ENCODE data around the gene AIF1L. TPM values are rescaled to one million over a fixed set of nuclear protein-coding genes. Genes with fewer than 3 reads are reported as not detected.

AIF1L gene
- total RNA-seq, 1 donor from 2014 or later: 23.7 TPM

- no peak for DNase-seq (ENCODE audit: low read depth)
- no peak overlapping the region for H3K4me3 ChIP-seq (ENCODE audit: insufficient read depth, low read depth, low read length)
- H2AFZ ChIP-seq (ENCODE audit: low read depth, low read length): no peak overlapping the region
- no peaks in the 10 kb centered on the region for H3K27me3 Mint-ChIP-seq (ENCODE audit: low read depth, unreplicated experiment)
- no peaks in the 10 kb centered on the region for H3K9me3 ChIP-seq (ENCODE audit: insufficient read depth, low read depth, low read length)
- peaks cover 6% of the 10 kb centered on the region for H4K20me1 ChIP-seq (ENCODE audit: insufficient read depth, low read length)
- H3K36me3 Mint-ChIP-seq (ENCODE audit: low read depth, unreplicated experiment): peaks cover 6% of the 10 kb centered on the region
- no peaks in the 10 kb centered on the region for H3K9me3 Mint-ChIP-seq (ENCODE audit: unreplicated experiment)
- no peak overlapping the region for H3K9ac ChIP-seq (ENCODE audit: low read length)
- H3K27ac ChIP-seq (ENCODE audit: low read depth, low read length): no peak overlapping the region
- no peak overlapping the region for H3K27ac Mint-ChIP-seq (ENCODE audit: unreplicated experiment)
- no peak for FAIRE-seq
- TF ChIP-seq EZH2 (IDR thresholded peaks at IDR 0.05; ENCODE audit: insufficient read depth, low read length) (no peak), CTCF (IDR thresholded peaks at IDR 0.05; ENCODE audit: insufficient read depth, low read depth, low read length) (no peak)
- H3K4me1 Mint-ChIP-seq (ENCODE audit: low read depth, unreplicated experiment): no peaks in the 10 kb centered on the region
- H3K4me3 Mint-ChIP-seq (ENCODE audit: unreplicated experiment): no peak overlapping the region
- no peaks in the 10 kb centered on the region for H3K79me2 ChIP-seq (ENCODE audit: insufficient read depth, low read length)
- peaks cover 67% of the 10 kb centered on the region for H3K36me3 ChIP-seq (ENCODE audit: insufficient read depth, low read length)
- H3K27me3 ChIP-seq (ENCODE audit: insufficient read depth, low read length): no peaks in the 10 kb centered on the region
- no peaks in the 10 kb centered on the region for H3K4me1 ChIP-seq (ENCODE audit: insufficient read depth, low read length)
- H3K4me2 ChIP-seq (ENCODE audit: low read length): no peak overlapping the region
Observed at GRCh38 chr9:131138676-131139075, 42.3 kb downstream of the AIF1L start.

- no peaks in the 10 kb centered on the region for H3K27me3 ChIP-seq (ENCODE audit: insufficient read depth, low read length)
- TF ChIP-seq EZH2 (IDR thresholded peaks at IDR 0.05; ENCODE audit: insufficient read depth, low read length) (no peak), CTCF (IDR thresholded peaks at IDR 0.05; ENCODE audit: insufficient read depth, low read depth, low read length) (no peak)
- Mint-ChIP-seq H3K4me1 (ENCODE audit: low read depth, unreplicated experiment) (no peaks in the 10 kb centered on the region), H3K36me3 (ENCODE audit: low read depth, unreplicated experiment) (peaks cover 11% of the 10 kb centered on the region), H3K27ac (ENCODE audit: unreplicated experiment) (no peak overlapping the region), H3K27me3 (ENCODE audit: low read depth, unreplicated experiment) (no peaks in the 10 kb centered on the region), H3K4me3 (ENCODE audit: unreplicated experiment) (no peak overlapping the region), H3K9me3 (ENCODE audit: unreplicated experiment) (no peaks in the 10 kb centered on the region)
- H3K9me3 ChIP-seq (ENCODE audit: insufficient read depth, low read depth, low read length): no peaks in the 10 kb centered on the region
- H3K27ac ChIP-seq (ENCODE audit: low read depth, low read length): no peak overlapping the region
- DNase-seq (ENCODE audit: low read depth) (no peak), FAIRE-seq (no peak)
- H3K4me2 ChIP-seq (ENCODE audit: low read length): no peak overlapping the region
- H3K4me1 ChIP-seq (ENCODE audit: insufficient read depth, low read length): no peaks in the 10 kb centered on the region
- H2AFZ ChIP-seq (ENCODE audit: low read depth, low read length): no peak overlapping the region
- no peak overlapping the region for H3K9ac ChIP-seq (ENCODE audit: low read length)
- peaks cover 73% of the 10 kb centered on the region for H3K36me3 ChIP-seq (ENCODE audit: insufficient read depth, low read length)
- H4K20me1 ChIP-seq (ENCODE audit: insufficient read depth, low read length): peaks cover 6% of the 10 kb centered on the region
- no peak overlapping the region for H3K4me3 ChIP-seq (ENCODE audit: insufficient read depth, low read depth, low read length)
- H3K79me2 ChIP-seq (ENCODE audit: insufficient read depth, low read length): no peaks in the 10 kb centered on the region
Observed at GRCh38 chr9:131140112-131140511, 43.8 kb downstream of the AIF1L start.

GRCh38 chr9:131140550-131140949, 44.2 kb downstream of the AIF1L start:
- Histone ChIP-seq H3K36me3 (ENCODE audit: insufficient read depth, low read length) (peaks cover 73% of the 10 kb centered on the region), H3K9me3 (ENCODE audit: insufficient read depth, low read depth, low read length) (no peaks in the 10 kb centered on the region), H3K27ac (ENCODE audit: low read depth, low read length) (no peak overlapping the region), H3K27me3 (ENCODE audit: insufficient read depth, low read length) (no peaks in the 10 kb centered on the region), H3K4me2 (ENCODE audit: low read length) (no peak overlapping the region), H3K9ac (ENCODE audit: low read length) (no peak overlapping the region), H4K20me1 (ENCODE audit: insufficient read depth, low read length) (peaks cover 6% of the 10 kb centered on the region), H3K4me3 (ENCODE audit: insufficient read depth, low read depth, low read length) (no peak overlapping the region), H2AFZ (ENCODE audit: low read depth, low read length) (no peak overlapping the region), H3K4me1 (ENCODE audit: insufficient read depth, low read length) (no peaks in the 10 kb centered on the region), H3K79me2 (ENCODE audit: insufficient read depth, low read length) (no peaks in the 10 kb centered on the region)
- FAIRE-seq (no peak), DNase-seq (ENCODE audit: low read depth) (no peak)
- no peak for TF ChIP-seq EZH2 (IDR thresholded peaks at IDR 0.05; ENCODE audit: insufficient read depth, low read length)
- TF ChIP-seq CTCF (IDR thresholded peaks at IDR 0.05; ENCODE audit: insufficient read depth, low read depth, low read length): no peak
- Mint-ChIP-seq H3K4me3 (ENCODE audit: unreplicated experiment) (no peak overlapping the region), H3K27ac (ENCODE audit: unreplicated experiment) (no peak overlapping the region), H3K9me3 (ENCODE audit: unreplicated experiment) (no peaks in the 10 kb centered on the region), H3K36me3 (ENCODE audit: low read depth, unreplicated experiment) (peaks cover 12% of the 10 kb centered on the region), H3K27me3 (ENCODE audit: low read depth, unreplicated experiment) (no peaks in the 10 kb centered on the region), H3K4me1 (ENCODE audit: low read depth, unreplicated experiment) (no peaks in the 10 kb centered on the region)

Measured in astrocyte (in vitro differentiated cells and primary cell).